Common myeloid progenitor, CD34-positive (primary cell): ENCODE measurements around the gene NOX1.
"Not testable (repeated sequence)": the region's sequence is repeated elsewhere in the genome, so short reads cannot be mapped to it uniquely, and the experiment has no call there.

Experiments used
- CTCF ChIA-PET: fragments of 350-600 bp; sonication (Branson Sonifier 250); formaldehyde crosslinking; loops from one replicate; lab custom pipeline; 2021; ENCODE audit warnings: antibody characterized with exemption; lab: Charles Lee
- POLR2A ChIA-PET: fragments of 350-600 bp; sonication (Branson Sonifier 250); formaldehyde crosslinking; loops from one replicate; lab custom pipeline; 2021; ENCODE audit warnings: antibody characterized with exemption; lab: Charles Lee
- DNase-seq, 3 donors: peaks; one replicate each; pipeline versions ENCODE4 v3.0.0 to v3.0.0-alpha.2; 2013
- H3K27ac ChIP-seq, 2 experiments: 1 replicate in 1 of 2; 2 replicates in 1 of 2; pipeline ENCODE4 v1.7.0; 2013; ENCODE audit warnings: inconsistent platforms in 2 of 2, low read length in 2 of 2, mild to moderate bottlenecking in 2 of 2, low read depth in 1 of 2, moderate library complexity in 1 of 2; ENCODE audit not compliant: severe bottlenecking in 2 of 2, insufficient read depth in 1 of 2, poor library complexity in 1 of 2
- H3K27me3 ChIP-seq, 5 experiments: replicated peaks in 2 of 5; 1 replicate in 3 of 5; 2 replicates in 2 of 5; pipeline versions ENCODE4 v1.6.1 to v1.7.0; 2013; ENCODE audit warnings: low read length in 4 of 5, mild to moderate bottlenecking in 2 of 5, moderate library complexity in 2 of 5, inconsistent platforms in 1 of 5; ENCODE audit not compliant: insufficient read depth in 5 of 5, control insufficient read depth in 4 of 5
- H3K36me3 ChIP-seq, 4 experiments: 1 replicate in 2 of 4; 2 replicates in 2 of 4; pipeline versions ENCODE4 v1.6.1 to v1.7.0; 2013; ENCODE audit warnings: low read length in 3 of 4, control low read depth in 1 of 4, mild to moderate bottlenecking in 1 of 4; ENCODE audit not compliant: control insufficient read depth in 4 of 4, insufficient read depth in 4 of 4
- H3K4me1 ChIP-seq, 4 experiments: 1 replicate in 3 of 4; 2 replicates in 1 of 4; pipeline versions ENCODE4 v1.6.1 to v1.7.1; 2013; ENCODE audit warnings: low read length in 3 of 4, mild to moderate bottlenecking in 3 of 4, control low read depth in 1 of 4, inconsistent platforms in 1 of 4, moderate library complexity in 1 of 4; ENCODE audit not compliant: control insufficient read depth in 4 of 4, insufficient read depth in 4 of 4; ENCODE audit errors: control extremely low read depth in 1 of 4
- H3K4me3 ChIP-seq, 7 experiments: 1 replicate in 4 of 7; 2 replicates in 3 of 7; pipeline versions ENCODE4 v1.5.1 to v1.7.0; 2013; ENCODE audit warnings: mild to moderate bottlenecking in 7 of 7, low read length in 6 of 7, moderate library complexity in 6 of 7, inconsistent platforms in 2 of 7, low read depth in 2 of 7, control low read depth in 1 of 7; ENCODE audit not compliant: insufficient read depth in 4 of 7, control insufficient read depth in 1 of 7; ENCODE audit errors: extremely low read depth in 1 of 7
- H3K9me3 ChIP-seq, 5 experiments: 1 replicate in 4 of 5; 2 replicates in 1 of 5; pipeline versions ENCODE4 v1.6.1 to v1.7.1; 2013; ENCODE audit warnings: low read length in 4 of 5, mild to moderate bottlenecking in 2 of 5, inconsistent platforms in 1 of 5, low read depth in 1 of 5, moderate library complexity in 1 of 5; ENCODE audit not compliant: control insufficient read depth in 4 of 5, insufficient read depth in 2 of 5; ENCODE audit errors: control extremely low read depth in 1 of 5
- WGBS: methylation state at CpG from one replicate; pipeline ENCODE4 v1.1.5; 2013; ENCODE audit not compliant: insufficient coverage; 5-methylcytosine and 5-hydroxymethylcytosine counted together

Gene NOX1

DNA sequence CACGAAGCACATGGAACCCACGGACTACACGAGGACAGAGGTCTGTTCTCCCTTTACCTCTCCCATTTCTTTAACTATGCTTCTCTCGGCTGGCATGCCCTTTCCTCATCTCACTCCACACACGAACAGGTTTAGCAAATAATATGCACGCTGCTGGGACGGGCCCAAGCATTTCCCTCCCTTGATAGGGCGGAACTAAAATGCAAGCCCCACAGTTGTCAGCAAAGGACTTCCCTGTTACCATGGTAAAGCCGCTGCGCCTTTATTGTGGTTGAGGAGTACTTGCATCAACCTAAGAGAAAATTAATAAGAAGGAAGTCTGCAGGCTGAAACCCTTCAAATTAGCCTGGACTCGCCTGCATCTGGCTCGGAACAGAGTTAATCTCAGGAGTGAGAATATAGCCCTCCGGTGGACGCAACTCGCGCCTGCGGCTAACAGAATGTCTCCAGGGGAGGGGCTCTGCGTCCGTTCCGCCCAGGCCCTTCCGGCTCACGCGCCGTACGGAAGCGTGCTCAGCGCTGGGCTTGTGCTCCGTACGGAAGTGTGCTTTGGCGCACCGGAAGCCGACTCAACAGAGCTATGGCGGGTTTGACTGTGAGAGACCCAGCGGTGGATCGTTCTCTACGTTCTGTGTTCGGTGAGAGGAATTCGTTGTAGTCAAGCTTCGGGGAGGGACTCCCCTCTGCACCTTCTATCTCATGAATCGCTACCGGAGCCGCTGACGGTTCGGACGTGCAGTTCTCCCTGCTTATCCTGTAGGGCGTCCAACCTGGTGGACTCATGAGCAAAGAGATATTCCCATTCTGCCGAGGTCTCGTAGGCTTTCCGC lies 54.1 kb downstream of the NOX1 start, which contains the start of gene CSTF2:
Gene CSTF2, plus strand, starts transcription at position 555 of the 830 bp plus-strand sequence. Its CDS starts 26 bp downstream, at position 581.
- DNase-seq: peak; percentile 86 to 96 (median 93)
- Histone ChIP-seq H3K9me3 (no peaks in the 10 kb centered on the region), H3K27ac (peak within 1 kb of the TSS; percentile 49 to 70), H3K36me3 (peaks cover 0 to 23% (median 4%) of the 10 kb centered on the region in 4 experiments), H3K4me1 (peaks cover 2 to 7% (median 4%) of the 10 kb centered on the region in 4 experiments), H3K27me3 (peaks cover 0 to 11% (median 3%) of the 10 kb centered on the region in 5 experiments), H3K4me3 (peak within 1 kb of the TSS; percentile 47 to 96 (median 76))
- 39% methylated on average over 48 of the region's 49 CpGs for WGBS
- ChIA-PET POLR2A (no interaction called here), CTCF (no interaction called here)

DNA sequence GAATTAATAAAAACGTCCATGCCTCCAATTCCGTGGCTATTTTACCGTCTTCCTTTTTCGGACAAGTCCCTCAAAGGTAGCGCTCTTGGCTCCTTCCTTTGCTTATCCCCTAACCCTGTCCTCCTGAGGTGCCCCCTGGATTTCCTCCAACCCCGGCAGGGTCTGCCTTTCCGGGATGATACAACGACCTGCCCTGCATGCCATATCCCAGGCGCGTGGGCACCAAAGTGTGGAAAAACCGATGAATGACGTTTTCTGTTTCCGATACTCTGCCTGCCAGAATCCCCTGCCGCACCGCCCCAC lies 54.7 kb downstream of the NOX1 start:
- peak overlapping the region; percentile 47 to 96 (median 76) for H3K4me3 ChIP-seq
- peaks cover 0 to 17% (median 4%) of the 10 kb centered on the region in 4 experiments for H3K36me3 ChIP-seq
- no peak for DNase-seq
- POLR2A ChIA-PET: no interaction called here
- CTCF ChIA-PET: no interaction called here
- 42% methylated on average over 12 of the region's 15 CpGs for WGBS
- H3K27ac ChIP-seq: peak overlapping the region; percentile 49 to 70
- H3K4me1 ChIP-seq: peaks cover 2 to 7% (median 4%) of the 10 kb centered on the region in 4 experiments
- H3K9me3 ChIP-seq: peaks cover 0 to 3% (median 0%) of the 10 kb centered on the region in 5 experiments
- H3K27me3 ChIP-seq: peaks cover 0 to 11% (median 3%) of the 10 kb centered on the region in 5 experiments

- peaks cover 0 to 14% (median 3%) of the 10 kb centered on the region in 5 experiments for H3K27me3 ChIP-seq
- peaks cover 0 to 3% (median 0%) of the 10 kb centered on the region in 5 experiments for H3K9me3 ChIP-seq
- ChIA-PET CTCF (no interaction called here), POLR2A (no interaction called here)
- H3K36me3 ChIP-seq: peaks cover 0 to 4% (median 2%) of the 10 kb centered on the region in 4 experiments
- H3K4me3 ChIP-seq: no peak overlapping the region
- peaks cover 2 to 7% (median 4%) of the 10 kb centered on the region in 4 experiments for H3K4me1 ChIP-seq
- no peak overlapping the region for H3K27ac ChIP-seq
- no peak for DNase-seq
- 80% methylated on average over 2 of the region's 2 CpGs for WGBS
Observed at GRCh38 chrX:100817340-100817739, 56.8 kb downstream of the NOX1 start.

GRCh38 chrX:100812216-100813158 lies 61.7 kb downstream of the NOX1 start:
- Histone ChIP-seq H3K4me1 (no peaks in the 10 kb centered on the region), H3K36me3 (no peaks in the 10 kb centered on the region), H3K4me3 (no peak overlapping the region), H3K9me3 (peaks cover 0 to 3% (median 0%) of the 10 kb centered on the region in 5 experiments), H3K27me3 (peaks cover 0 to 14% (median 3%) of the 10 kb centered on the region in 5 experiments), H3K27ac (no peak overlapping the region)
- ChIA-PET CTCF (no interaction called here), POLR2A (no interaction called here)
- 70% methylated on average over 8 of the region's 12 CpGs for WGBS
- no peak for DNase-seq

GRCh38 chrX:100808265-100808664 lies 65.9 kb downstream of the NOX1 start:
- POLR2A ChIA-PET, CTCF ChIA-PET: not testable (repeated sequence)
- 88% methylated on average over 4 of the region's 7 CpGs for WGBS

DNA sequence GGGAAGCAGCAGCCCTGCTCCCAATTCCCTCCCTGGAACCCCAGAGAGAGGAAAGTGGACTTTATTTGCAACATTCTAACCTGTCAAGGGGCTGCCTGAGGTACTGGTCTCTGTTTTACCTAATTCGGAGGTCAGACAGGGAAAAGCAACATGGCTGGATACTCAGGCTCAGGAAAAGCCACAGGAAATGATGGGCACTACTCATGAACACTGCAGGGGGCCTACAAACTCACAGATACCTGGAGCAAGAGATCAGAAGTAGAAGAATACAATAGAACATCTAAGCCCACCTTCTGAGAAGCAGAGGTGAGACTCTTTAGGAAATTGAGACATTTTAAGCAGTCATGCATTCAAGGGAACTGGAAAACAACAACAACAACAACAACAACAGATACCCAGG lies 69.4 kb downstream of the NOX1 start:
- 80% methylated on average over 1 of the region's 1 CpG for WGBS
- CTCF ChIA-PET: no interaction called here

More at GRCh38 chrX:100808265-100808664, 65.9 kb downstream of the NOX1 start:
- H3K36me3 ChIP-seq, H3K9me3 ChIP-seq, H3K27ac ChIP-seq, H3K4me3 ChIP-seq, H3K27me3 ChIP-seq, DNase-seq, H3K4me1 ChIP-seq: not testable (repeated sequence)

More for the DNA sequence above, 69.4 kb downstream of the NOX1 start:
- Histone ChIP-seq H3K27me3 (no peaks in the 10 kb centered on the region), H3K36me3 (no peaks in the 10 kb centered on the region), H3K4me3 (no peak overlapping the region), H3K27ac (no peak overlapping the region), H3K9me3 (no peaks in the 10 kb centered on the region), H3K4me1 (no peaks in the 10 kb centered on the region)
- no peak for DNase-seq
- POLR2A ChIA-PET: no interaction called here
